Liver (tissue), 9 donors: ENCODE data around the gene ILF2. TPM values are rescaled to one million over a fixed set of nuclear protein-coding genes. Genes with fewer than 3 reads are reported as not detected.

Experiments used
- DNase-seq: peaks from one replicate; pipeline ENCODE4 v3.0.0-alpha.2; 2017; ENCODE audit warnings: low spot score
- H3K27ac ChIP-seq, 2 donors: one replicate each; pipeline ENCODE4 v1.7.0; 2013; ENCODE audit warnings: inconsistent platforms in 2 of 2, low read length in 2 of 2, control low read depth in 1 of 2, low read depth in 1 of 2, mild to moderate bottlenecking in 1 of 2
- H3K27me3 ChIP-seq, 4 donors: one replicate each; pipeline versions ENCODE4 v1.6.1 to v1.7.0; 2013; ENCODE audit warnings: low read length in 3 of 4, inconsistent platforms in 1 of 4, mild to moderate bottlenecking in 1 of 4, moderate library complexity in 1 of 4; ENCODE audit not compliant: control insufficient read depth in 4 of 4, insufficient read depth in 4 of 4
- H3K36me3 ChIP-seq, 4 donors: one replicate each; pipeline versions ENCODE4 v1.6.1 to v1.7.0; 2013; ENCODE audit warnings: low read length in 3 of 4, mild to moderate bottlenecking in 3 of 4, low read depth in 1 of 4, moderate library complexity in 1 of 4; ENCODE audit not compliant: control insufficient read depth in 4 of 4, insufficient read depth in 3 of 4
- H3K4me1 ChIP-seq, 4 donors: one replicate each; pipeline versions ENCODE4 v1.6.1 to v1.7.0; 2013; ENCODE audit warnings: low read length in 3 of 4, mild to moderate bottlenecking in 3 of 4, moderate library complexity in 1 of 4; ENCODE audit not compliant: control insufficient read depth in 4 of 4, insufficient read depth in 4 of 4
- H3K4me3 ChIP-seq, 3 donors: one replicate each; pipeline versions ENCODE4 v1.6.1 to v1.7.0; 2013; ENCODE audit warnings: low read length in 3 of 3, control low read depth in 1 of 3, low read depth in 1 of 3, mild to moderate bottlenecking in 1 of 3
- H3K9ac ChIP-seq, 2 donors: one replicate each; pipeline ENCODE4 v1.7.0; 2013; ENCODE audit warnings: low read length in 2 of 2, mild to moderate bottlenecking in 2 of 2, moderate library complexity in 2 of 2, control low read depth in 1 of 2, low read depth in 1 of 2
- H3K9me3 ChIP-seq, 4 donors: one replicate each; pipeline versions ENCODE4 v1.6.1 to v1.7.0; 2013; ENCODE audit warnings: low read length in 3 of 4; ENCODE audit not compliant: control insufficient read depth in 4 of 4
- EGR1 ChIP-seq, 2 donors: IDR thresholded peaks; 2 replicates each; pipeline ENCODE4 v1.6.1; 2016 to 2018; ENCODE audit warnings: antibody characterized with exemption in 2 of 2, low read depth in 2 of 2
- FOXA2 ChIP-seq: IDR thresholded peaks from 2 replicates; pipeline ENCODE4 v1.6.1; 2016; ENCODE audit warnings: antibody characterized with exemption
- HNF4A ChIP-seq, 2 donors: conservative IDR thresholded peaks; 2 replicates each; pipeline ENCODE4 v1.6.1; 2016; ENCODE audit warnings: antibody characterized with exemption in 2 of 2, mild to moderate bottlenecking in 2 of 2
- HNF4G ChIP-seq: IDR thresholded peaks from 2 replicates; pipeline ENCODE4 v1.6.1; 2016; ENCODE audit warnings: antibody characterized with exemption
- JUND ChIP-seq, 2 donors: IDR thresholded peaks; 2 replicates each; pipeline ENCODE4 v1.6.1; 2016; ENCODE audit warnings: antibody characterized with exemption in 2 of 2
- NR2F2 ChIP-seq: IDR thresholded peaks from 2 replicates; pipeline ENCODE4 v1.6.1; 2016; ENCODE audit warnings: antibody characterized with exemption
- RAD21 ChIP-seq, 2 donors: IDR thresholded peaks; 2 replicates each; pipeline ENCODE4 v1.6.1; 2016; ENCODE audit warnings: antibody characterized with exemption in 2 of 2, mild to moderate bottlenecking in 2 of 2
- RXRA ChIP-seq, 2 donors: IDR thresholded peaks; 2 replicates each; pipeline ENCODE4 v1.6.1; 2017 to 2018; ENCODE audit warnings: antibody characterized with exemption in 2 of 2, mild to moderate bottlenecking in 1 of 2
- SP1 ChIP-seq: IDR thresholded peaks from 2 replicates; pipeline ENCODE4 v1.6.1; 2018; ENCODE audit warnings: antibody characterized with exemption, mild to moderate bottlenecking
- YY1 ChIP-seq: IDR thresholded peaks from 2 replicates; pipeline ENCODE4 v1.6.1; 2016; ENCODE audit warnings: antibody characterized with exemption, mild to moderate bottlenecking
- WGBS: extraction: QIAGEN DNeasy Blood & Tissue Kit; methylation state at CpG from one replicate; pipeline ENCODE4 v1.1.7; 2013; 5-methylcytosine and 5-hydroxymethylcytosine counted together
- polyA plus RNA-seq, 2 donors: library from polyadenylated mRNA; stranded (reverse) in 1 of 2; unstranded in 1 of 2; fragments of 200-250 nt in 1 of 2; fragments of >200 nt in 1 of 2; fragmentation: Nextera tagmentation in 1 of 2; extraction: Ambion mirVana in 1 of 2; gene quantifications; one replicate each; pipeline versions ENCODE4 v1.2.1 to v1.2.3, GENCODE V29; 2013 to 2015
- total RNA-seq, 2 donors: library from RNA; depleted of rRNA; stranded (reverse); fragments of >200 nt; gene quantifications; one replicate each; pipeline ENCODE4 v1.2.3, GENCODE V29; 2014
- TF ChIP-seq, protein P1 (sequence below): IDR thresholded peaks from 2 replicates; pipeline ENCODE4 v1.6.1; 2016; ENCODE audit warnings: antibody characterized with exemption
- TF ChIP-seq, protein P2 (sequence below): IDR thresholded peaks from 2 replicates; pipeline ENCODE4 v1.6.1; 2016; ENCODE audit warnings: antibody characterized with exemption
- TF ChIP-seq, protein P3 (sequence below): IDR thresholded peaks from 2 replicates; pipeline ENCODE4 v1.6.1; 2016; ENCODE audit warnings: antibody characterized with exemption, mild to moderate bottlenecking
- TF ChIP-seq, protein P4 (sequence below): IDR thresholded peaks from 2 replicates; pipeline ENCODE4 v1.6.1; 2016; ENCODE audit warnings: antibody characterized with exemption
- donor health status: healthy.
- donor health status: healthy.
- donor health status: healthy.
- donor health status: healthy.
- donor health status: healthy.

The ILF2 gene
- total and polyA plus RNA-seq, 4 donors = 28.7 to 84.2 (median 51.5) TPM

DNA sequence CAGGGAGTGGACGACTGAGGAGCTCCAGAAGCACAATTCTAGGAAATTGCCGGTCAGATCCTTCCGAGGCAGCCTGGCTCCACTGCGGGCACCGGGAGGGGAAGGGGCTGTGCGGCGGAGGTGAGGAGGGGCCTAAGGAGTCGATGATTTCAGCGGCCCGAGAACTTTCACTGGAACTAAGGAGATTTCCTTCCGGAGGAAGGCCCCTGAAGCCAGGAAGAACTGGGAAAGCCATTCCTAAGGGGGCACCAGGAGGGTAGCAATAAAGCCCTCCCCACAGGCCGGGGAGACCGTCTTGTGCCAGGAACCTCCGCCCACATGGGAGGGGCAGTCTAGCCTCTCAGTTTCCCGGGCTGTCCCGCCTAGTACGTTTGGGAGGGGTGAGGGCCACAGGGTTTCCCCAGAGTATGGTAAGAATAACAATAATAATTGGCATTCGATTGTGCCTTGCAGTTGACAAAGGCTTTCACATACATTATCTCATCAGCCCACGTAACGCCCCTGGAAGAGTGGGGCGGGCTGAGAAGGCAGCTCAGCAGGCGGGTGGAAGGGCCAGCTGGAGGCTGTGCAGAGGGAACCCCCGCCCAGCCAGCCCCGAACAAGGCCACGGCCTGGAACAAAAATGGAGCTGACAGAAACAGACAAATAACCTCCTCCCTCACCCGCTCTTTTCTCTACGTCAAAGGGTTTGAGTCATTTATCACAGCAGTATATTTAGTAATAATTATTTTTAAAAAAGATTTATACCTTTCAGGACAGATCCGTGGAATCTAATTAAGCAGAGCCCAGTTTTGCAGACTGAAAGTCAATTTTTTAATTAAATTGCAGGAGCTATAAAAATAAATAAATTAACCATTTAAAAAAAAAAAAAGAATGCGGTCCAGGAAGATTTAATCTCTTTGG is 27.5 kb upstream of the ILF2 start:
- peak; percentile 56 for DNase-seq
- WGBS = 66% methylated on average over 29 of the region's 29 CpGs
- Histone ChIP-seq H3K27me3 (no peaks in the 10 kb centered on the region), H3K4me3 (no peak overlapping the region), H3K4me1 (no peaks in the 10 kb centered on the region), H3K36me3 (no peaks in the 10 kb centered on the region), H3K27ac (peak overlapping the region; percentile 61 to 67), H3K9me3 (no peaks in the 10 kb centered on the region), H3K9ac (no peak overlapping the region)
- TF ChIP-seq SP1 = peak; percentile 32
- TF ChIP-seq, protein P1, sequence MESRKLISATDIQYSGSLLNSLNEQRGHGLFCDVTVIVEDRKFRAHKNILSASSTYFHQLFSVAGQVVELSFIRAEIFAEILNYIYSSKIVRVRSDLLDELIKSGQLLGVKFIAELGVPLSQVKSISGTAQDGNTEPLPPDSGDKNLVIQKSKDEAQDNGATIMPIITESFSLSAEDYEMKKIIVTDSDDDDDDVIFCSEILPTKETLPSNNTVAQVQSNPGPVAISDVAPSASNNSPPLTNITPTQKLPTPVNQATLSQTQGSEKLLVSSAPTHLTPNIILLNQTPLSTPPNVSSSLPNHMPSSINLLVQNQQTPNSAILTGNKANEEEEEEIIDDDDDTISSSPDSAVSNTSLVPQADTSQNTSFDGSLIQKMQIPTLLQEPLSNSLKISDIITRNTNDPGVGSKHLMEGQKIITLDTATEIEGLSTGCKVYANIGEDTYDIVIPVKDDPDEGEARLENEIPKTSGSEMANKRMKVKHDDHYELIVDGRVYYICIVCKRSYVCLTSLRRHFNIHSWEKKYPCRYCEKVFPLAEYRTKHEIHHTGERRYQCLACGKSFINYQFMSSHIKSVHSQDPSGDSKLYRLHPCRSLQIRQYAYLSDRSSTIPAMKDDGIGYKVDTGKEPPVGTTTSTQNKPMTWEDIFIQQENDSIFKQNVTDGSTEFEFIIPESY = no peak
- TF ChIP-seq NR2F2 = peak; percentile 57
- no peak for TF ChIP-seq RAD21 (IDR thresholded peaks at IDR 0.05)

- Histone ChIP-seq H3K36me3 (no peaks in the 10 kb centered on the region), H3K27ac (peak overlapping the region; percentile 61 to 67), H3K4me1 (no peaks in the 10 kb centered on the region), H3K27me3 (no peaks in the 10 kb centered on the region), H3K9me3 (no peaks in the 10 kb centered on the region), H3K4me3 (no peak overlapping the region), H3K9ac (no peak overlapping the region)
- 82% methylated on average over 12 of the region's 12 CpGs for WGBS
- DNase-seq = peak; percentile 38
- TF ChIP-seq JUND (IDR thresholded peaks at IDR 0.05) (no peak), HNF4A (conservative IDR thresholded peaks at IDR 0.05) (no peak), SP1 (no peak), YY1 (no peak), RAD21 (IDR thresholded peaks at IDR 0.05) (no peak), FOXA2 (no peak), NR2F2 (no peak), HNF4G (no peak), RXRA (IDR thresholded peaks at IDR 0.05) (no peak), EGR1 (IDR thresholded peaks at IDR 0.05; ENCODE audit: low read depth in 2 of 2) (no peak)
- TF ChIP-seq, protein P2, sequence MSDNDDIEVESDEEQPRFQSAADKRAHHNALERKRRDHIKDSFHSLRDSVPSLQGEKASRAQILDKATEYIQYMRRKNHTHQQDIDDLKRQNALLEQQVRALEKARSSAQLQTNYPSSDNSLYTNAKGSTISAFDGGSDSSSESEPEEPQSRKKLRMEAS = no peak
- TF ChIP-seq, protein P3, sequence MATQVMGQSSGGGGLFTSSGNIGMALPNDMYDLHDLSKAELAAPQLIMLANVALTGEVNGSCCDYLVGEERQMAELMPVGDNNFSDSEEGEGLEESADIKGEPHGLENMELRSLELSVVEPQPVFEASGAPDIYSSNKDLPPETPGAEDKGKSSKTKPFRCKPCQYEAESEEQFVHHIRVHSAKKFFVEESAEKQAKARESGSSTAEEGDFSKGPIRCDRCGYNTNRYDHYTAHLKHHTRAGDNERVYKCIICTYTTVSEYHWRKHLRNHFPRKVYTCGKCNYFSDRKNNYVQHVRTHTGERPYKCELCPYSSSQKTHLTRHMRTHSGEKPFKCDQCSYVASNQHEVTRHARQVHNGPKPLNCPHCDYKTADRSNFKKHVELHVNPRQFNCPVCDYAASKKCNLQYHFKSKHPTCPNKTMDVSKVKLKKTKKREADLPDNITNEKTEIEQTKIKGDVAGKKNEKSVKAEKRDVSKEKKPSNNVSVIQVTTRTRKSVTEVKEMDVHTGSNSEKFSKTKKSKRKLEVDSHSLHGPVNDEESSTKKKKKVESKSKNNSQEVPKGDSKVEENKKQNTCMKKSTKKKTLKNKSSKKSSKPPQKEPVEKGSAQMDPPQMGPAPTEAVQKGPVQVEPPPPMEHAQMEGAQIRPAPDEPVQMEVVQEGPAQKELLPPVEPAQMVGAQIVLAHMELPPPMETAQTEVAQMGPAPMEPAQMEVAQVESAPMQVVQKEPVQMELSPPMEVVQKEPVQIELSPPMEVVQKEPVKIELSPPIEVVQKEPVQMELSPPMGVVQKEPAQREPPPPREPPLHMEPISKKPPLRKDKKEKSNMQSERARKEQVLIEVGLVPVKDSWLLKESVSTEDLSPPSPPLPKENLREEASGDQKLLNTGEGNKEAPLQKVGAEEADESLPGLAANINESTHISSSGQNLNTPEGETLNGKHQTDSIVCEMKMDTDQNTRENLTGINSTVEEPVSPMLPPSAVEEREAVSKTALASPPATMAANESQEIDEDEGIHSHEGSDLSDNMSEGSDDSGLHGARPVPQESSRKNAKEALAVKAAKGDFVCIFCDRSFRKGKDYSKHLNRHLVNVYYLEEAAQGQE = no peak
- TF ChIP-seq, protein P1 = no peak
- TF ChIP-seq, protein P4, sequence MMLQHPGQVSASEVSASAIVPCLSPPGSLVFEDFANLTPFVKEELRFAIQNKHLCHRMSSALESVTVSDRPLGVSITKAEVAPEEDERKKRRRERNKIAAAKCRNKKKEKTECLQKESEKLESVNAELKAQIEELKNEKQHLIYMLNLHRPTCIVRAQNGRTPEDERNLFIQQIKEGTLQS = no peak
Observed at GRCh38 chr1:153697191-153698019, 26.6 kb upstream of the ILF2 start.
